ENCODE results near the gene MVK.

The MVK gene

DNA sequence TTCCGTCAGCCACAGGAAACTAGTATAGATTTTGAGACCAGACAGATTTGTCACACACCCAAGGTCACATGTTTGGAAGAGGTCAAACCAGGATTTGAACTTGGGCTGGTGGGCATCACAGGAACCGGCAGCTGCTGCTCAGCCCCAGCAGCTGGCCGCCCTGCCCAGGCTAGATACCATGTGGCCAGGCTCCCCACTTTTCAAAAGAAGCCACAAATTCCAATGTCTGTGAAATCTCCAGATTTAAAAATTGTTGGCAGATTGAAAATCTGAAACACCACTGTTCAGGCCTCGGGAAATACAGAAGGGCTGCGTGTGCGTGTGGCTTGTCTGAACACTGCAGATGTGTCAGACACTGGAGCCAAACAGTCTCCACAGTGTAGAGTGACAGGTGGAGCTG, 30.7 kb upstream of the MVK start:
- no peak for DNase-seq (ENCODE audit: extremely low spot score)
- TF ChIP-seq, protein P1, sequence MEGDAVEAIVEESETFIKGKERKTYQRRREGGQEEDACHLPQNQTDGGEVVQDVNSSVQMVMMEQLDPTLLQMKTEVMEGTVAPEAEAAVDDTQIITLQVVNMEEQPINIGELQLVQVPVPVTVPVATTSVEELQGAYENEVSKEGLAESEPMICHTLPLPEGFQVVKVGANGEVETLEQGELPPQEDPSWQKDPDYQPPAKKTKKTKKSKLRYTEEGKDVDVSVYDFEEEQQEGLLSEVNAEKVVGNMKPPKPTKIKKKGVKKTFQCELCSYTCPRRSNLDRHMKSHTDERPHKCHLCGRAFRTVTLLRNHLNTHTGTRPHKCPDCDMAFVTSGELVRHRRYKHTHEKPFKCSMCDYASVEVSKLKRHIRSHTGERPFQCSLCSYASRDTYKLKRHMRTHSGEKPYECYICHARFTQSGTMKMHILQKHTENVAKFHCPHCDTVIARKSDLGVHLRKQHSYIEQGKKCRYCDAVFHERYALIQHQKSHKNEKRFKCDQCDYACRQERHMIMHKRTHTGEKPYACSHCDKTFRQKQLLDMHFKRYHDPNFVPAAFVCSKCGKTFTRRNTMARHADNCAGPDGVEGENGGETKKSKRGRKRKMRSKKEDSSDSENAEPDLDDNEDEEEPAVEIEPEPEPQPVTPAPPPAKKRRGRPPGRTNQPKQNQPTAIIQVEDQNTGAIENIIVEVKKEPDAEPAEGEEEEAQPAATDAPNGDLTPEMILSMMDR (IDR thresholded peaks at IDR 0.05; ENCODE audit: control extremely low read depth, extremely low read depth, low read depth, missing control alignments): no peak
- CTCF ChIA-PET: no interaction called here
- POLR2A ChIA-PET: no interaction called here

DNA sequence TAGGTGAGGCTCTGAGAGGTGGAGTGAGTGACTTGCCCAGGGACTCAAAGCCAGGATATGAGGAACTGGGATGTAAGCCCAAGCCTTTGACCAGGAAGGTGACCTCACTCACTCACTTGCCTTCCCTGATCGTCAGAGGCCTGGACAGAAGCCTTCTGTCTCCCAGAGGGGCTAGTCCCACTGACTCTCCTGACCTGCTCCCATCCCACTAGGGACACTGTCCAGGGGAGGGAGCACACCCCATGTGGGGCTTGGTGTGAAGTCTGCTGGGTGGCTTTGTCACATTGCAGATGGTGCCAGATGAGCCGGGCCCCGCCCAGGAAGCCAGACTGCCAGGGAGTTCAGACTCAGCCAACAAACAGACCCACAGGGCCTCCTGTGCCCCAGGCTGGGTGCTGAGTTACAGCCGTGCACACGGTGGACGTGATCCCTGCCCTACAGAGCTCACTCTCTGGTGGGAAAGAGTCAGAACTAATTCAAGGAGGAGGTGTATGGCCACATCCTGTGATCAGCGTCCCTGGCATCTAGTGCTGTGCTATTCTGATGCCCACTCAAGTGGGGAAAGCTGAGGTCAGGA, 28.6 kb upstream of the MVK start:
- CTCF ChIA-PET: no interaction called here
- DNase-seq (ENCODE audit: extremely low spot score): no peak
- TF ChIP-seq, protein P1 (IDR thresholded peaks at IDR 0.05; ENCODE audit: control extremely low read depth, extremely low read depth, low read depth, missing control alignments): no peak
- POLR2A ChIA-PET: no interaction called here

DNA sequence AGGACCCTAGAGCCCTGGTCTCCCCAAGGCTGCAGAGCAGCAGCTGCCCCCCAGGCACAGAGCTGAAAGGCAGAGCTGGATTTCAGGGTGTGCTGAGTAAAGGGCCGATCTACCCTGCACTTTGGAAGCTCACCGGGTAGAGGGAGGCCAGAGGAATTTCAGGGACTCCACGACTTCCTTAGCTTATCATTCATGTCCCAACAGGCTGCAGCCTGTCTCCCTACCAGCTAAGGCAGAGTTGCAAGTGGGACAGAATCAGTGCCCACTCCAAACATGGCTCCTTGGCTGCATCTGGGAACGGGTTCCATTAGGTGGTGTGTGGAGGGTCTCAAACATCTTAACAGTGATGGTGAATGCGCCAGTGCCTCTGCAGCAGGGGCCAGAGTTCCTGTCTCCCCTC, 27.8 kb upstream of the MVK start:
- ChIA-PET POLR2A (no interaction called here), CTCF (no interaction called here)
- TF ChIP-seq, protein P1 (IDR thresholded peaks at IDR 0.05; ENCODE audit: control extremely low read depth, extremely low read depth, low read depth, missing control alignments): no peak
- no peak for DNase-seq (ENCODE audit: extremely low spot score)

DNA sequence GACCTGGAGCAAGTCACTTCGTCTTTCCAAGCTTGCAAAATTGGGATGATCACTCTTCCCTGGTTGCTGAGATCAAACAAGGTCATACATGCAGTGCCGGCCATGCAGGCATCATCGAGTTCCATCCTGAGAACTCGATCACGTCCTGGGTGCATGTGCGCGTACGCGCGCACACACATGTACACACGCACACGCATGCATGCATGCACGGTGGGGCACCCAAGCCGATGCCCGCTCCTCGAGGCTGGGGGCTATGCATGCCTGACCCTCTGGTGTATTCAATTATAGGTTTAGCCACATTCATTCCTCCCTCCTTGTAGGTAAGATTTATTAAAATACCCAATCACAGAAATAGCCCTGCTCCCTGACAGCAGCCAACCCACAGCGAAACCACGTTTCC, 26.3 kb upstream of the MVK start:
- TF ChIP-seq, protein P1 (IDR thresholded peaks at IDR 0.05; ENCODE audit: control extremely low read depth, extremely low read depth, low read depth, missing control alignments): no peak
- POLR2A ChIA-PET: no interaction called here
- CTCF ChIA-PET: interaction anchor here (0.7 kb wide), 1 partner anchor 9 kb away, joined by 3 read pairs; no protein-coding TSS in a partner anchor
- no peak for DNase-seq (ENCODE audit: extremely low spot score)

DNA sequence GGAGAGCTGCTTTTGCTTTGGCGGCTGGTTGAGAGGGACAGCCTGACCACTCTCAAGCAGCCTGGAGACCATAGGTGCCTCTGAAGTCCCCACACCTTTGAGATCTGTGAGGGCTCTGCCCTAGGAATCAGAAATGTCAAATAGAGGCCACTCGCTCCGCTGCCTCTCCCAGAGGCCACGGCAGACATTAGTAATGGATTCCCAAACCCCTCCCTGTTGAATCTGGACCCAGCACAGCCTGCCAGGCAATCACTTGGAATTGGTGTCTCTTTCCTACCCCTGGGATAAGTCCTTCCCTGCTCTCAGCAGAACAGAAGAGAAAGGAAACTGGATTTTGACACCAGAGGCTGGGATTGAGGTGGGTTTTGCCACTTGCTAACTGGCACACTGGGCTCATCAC, 25.3 kb upstream of the MVK start:
- TF ChIP-seq, protein P1 (IDR thresholded peaks at IDR 0.05; ENCODE audit: control extremely low read depth, extremely low read depth, low read depth, missing control alignments): no peak
- ChIA-PET POLR2A (no interaction called here), CTCF (interaction anchor here (0.7 to 1.9 kb wide), 5 partner anchors 8 to 49 kb away, joined by 3 to 7 read pairs (median 3); no protein-coding TSS in a partner anchor)
- no peak for DNase-seq (ENCODE audit: extremely low spot score)

DNA sequence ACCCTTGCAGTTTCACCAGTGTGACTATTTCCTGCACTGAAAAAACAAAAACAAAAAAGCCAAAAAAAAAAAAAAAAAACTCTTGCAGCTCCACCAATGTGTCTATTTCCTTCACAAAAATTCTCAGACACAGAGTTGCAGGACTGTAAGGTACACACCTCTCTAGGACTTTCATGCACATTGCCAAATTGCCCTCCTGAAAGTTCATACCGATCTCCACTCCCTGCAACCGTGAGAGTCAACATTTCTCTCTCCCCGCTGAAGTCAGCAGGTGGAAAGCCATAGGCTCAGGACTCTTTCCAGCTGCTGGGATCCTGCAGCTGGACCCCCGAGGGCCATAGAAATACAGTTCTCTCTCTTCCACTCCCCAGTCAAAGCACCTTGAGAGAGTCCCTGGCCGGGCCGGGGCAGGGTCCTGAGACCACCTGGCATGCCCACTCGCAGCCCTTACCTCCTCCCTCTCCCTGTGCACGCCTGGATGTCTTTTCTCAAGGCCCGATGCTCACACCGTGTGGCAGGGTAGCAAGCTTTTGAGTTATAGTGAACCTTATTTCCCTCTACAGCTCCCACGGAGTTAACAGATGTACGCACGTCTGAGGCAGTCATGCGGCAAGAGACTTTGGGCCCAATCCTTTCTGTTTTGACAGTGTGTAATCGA, 23.9 kb upstream of the MVK start:
- CTCF ChIA-PET: interaction anchor here (1.0 kb wide), 1 partner anchor 122 kb away, joined by 3 read pairs; no protein-coding TSS in a partner anchor
- DNase-seq (ENCODE audit: extremely low spot score): no peak
- POLR2A ChIA-PET: interaction anchor here (0.6 kb wide), 1 partner anchor 446 kb away, joined by 3 read pairs; no protein-coding TSS in a partner anchor
- TF ChIP-seq, protein P1 (IDR thresholded peaks at IDR 0.05; ENCODE audit: control extremely low read depth, extremely low read depth, low read depth, missing control alignments): no peak

All from GM10248 (cell line).